Measurements from ENCODE around the gene IGF2R. TPM values are rescaled to one million over a fixed set of nuclear protein-coding genes. Genes with fewer than 3 reads are reported as not detected.
"Not testable (repeated sequence)": the region's sequence is repeated elsewhere in the genome, so short reads cannot be mapped to it uniquely, and the experiment has no call there.

The IGF2R gene
- total RNA-seq (2022) (160 and 234 TPM in 2 replicates), Bru-seq, nascent RNA (percentile 92 among the genes with signal in this experiment), BruChase-seq, experiment 1, labeled RNA remaining after a 6-hour chase (percentile 93 among the genes with signal in this experiment), BruChase-seq, experiment 2, labeled RNA remaining after a 2-hour chase (percentile 90 among the genes with signal in this experiment)
- long read RNA-seq, full-length matches to known transcripts: 31 of 195 reads
- long read RNA-seq, partial matches to known transcripts: 147 of 195 reads
- long read RNA-seq, other reads (novel, unspliced or antisense): 17 of 195 reads

GRCh38 chr6:159968295-159969203 is at the start of gene IGF2R:
IGF2R (plus strand) TSS chr6:159969082; CDS start chr6:159969247, 165 bp downstream.
- Mint-ChIP-seq H3K4me3 (ENCODE audit: unreplicated experiment) (peak within 1 kb of the TSS; percentile 79), H3K4me1 (ENCODE audit: insufficient read depth, unreplicated experiment) (peaks cover 34% of the 10 kb centered on the region), H3K9me3 (ENCODE audit: unreplicated experiment) (no peaks in the 10 kb centered on the region), H3K27ac (ENCODE audit: low read depth, unreplicated experiment) (peak within 1 kb of the TSS; percentile 67), H3K27me3 (ENCODE audit: insufficient read depth, unreplicated experiment) (no peaks in the 10 kb centered on the region), H3K36me3 (ENCODE audit: insufficient read depth, unreplicated experiment) (no peaks in the 10 kb centered on the region)
- intact Hi-C loops (cut with micrococcal nuclease): no loop called here
- TSS peak; percentile 87 for BruUV-seq (replicated peaks)
- peak; percentile 13 for TF ChIP-seq CTCF (IDR thresholded peaks at IDR 0.05; ENCODE audit: unreplicated experiment)
- peak; percentile 92 for DNase-seq (ENCODE audit: unreplicated experiment)
- ChIA-PET CTCF (interaction anchor here (0.6 to 1.3 kb wide), 6 partner anchors 8 to 75 kb away, joined by 3 to 5 read pairs (median 3); no protein-coding TSS in a partner anchor), POLR2A (interaction anchor here (0.6 to 6.8 kb wide), 20 partner anchors 10 to 242 kb away, joined by 3 to 92 read pairs (median 6); partner anchors contain the start of genes MRPL18 and TCP1)

- ChIA-PET POLR2A (interaction anchor here (0.7 kb wide), 1 partner anchor 13 kb away, joined by 3 read pairs; no protein-coding TSS in a partner anchor), CTCF (interaction anchor here (0.6 kb wide), 1 partner anchor 852 kb away, joined by 3 read pairs; no protein-coding TSS in a partner anchor)
- H3K4me3 Mint-ChIP-seq (ENCODE audit: unreplicated experiment): no peak overlapping the region
- no peak overlapping the region for H3K27ac Mint-ChIP-seq (ENCODE audit: low read depth, unreplicated experiment)
- no peak for TF ChIP-seq CTCF (IDR thresholded peaks at IDR 0.05; ENCODE audit: unreplicated experiment)
- intact Hi-C loops (cut with micrococcal nuclease): no loop called here
- peaks cover 18% of the 10 kb centered on the region for H3K4me1 Mint-ChIP-seq (ENCODE audit: insufficient read depth, unreplicated experiment)
- H3K36me3 Mint-ChIP-seq (ENCODE audit: insufficient read depth, unreplicated experiment): no peaks in the 10 kb centered on the region
- H3K27me3 Mint-ChIP-seq (ENCODE audit: insufficient read depth, unreplicated experiment): no peaks in the 10 kb centered on the region
- no peaks in the 10 kb centered on the region for H3K9me3 Mint-ChIP-seq (ENCODE audit: unreplicated experiment)
- DNase-seq (ENCODE audit: unreplicated experiment): no peak
- BruUV-seq (replicated peaks): no TSS peak
These were observed 49.1 kb upstream of the IGF2R start for GRCh38 chr6:159919800-159920199.

GRCh38 chr6:159924150-159924549 is 44.7 kb upstream of the IGF2R start:
- H3K4me1 Mint-ChIP-seq (ENCODE audit: insufficient read depth, unreplicated experiment); BruUV-seq (replicated peaks); POLR2A ChIA-PET; intact Hi-C loops (cut with micrococcal nuclease); H3K27me3 Mint-ChIP-seq (ENCODE audit: insufficient read depth, unreplicated experiment); H3K4me3 Mint-ChIP-seq (ENCODE audit: unreplicated experiment); H3K27ac Mint-ChIP-seq (ENCODE audit: low read depth, unreplicated experiment); CTCF ChIA-PET; H3K36me3 Mint-ChIP-seq (ENCODE audit: insufficient read depth, unreplicated experiment); DNase-seq (ENCODE audit: unreplicated experiment); H3K9me3 Mint-ChIP-seq (ENCODE audit: unreplicated experiment): not testable (repeated sequence)

- no peaks in the 10 kb centered on the region for H3K36me3 Mint-ChIP-seq (ENCODE audit: insufficient read depth, unreplicated experiment)
- H3K27ac Mint-ChIP-seq (ENCODE audit: low read depth, unreplicated experiment): no peak overlapping the region
- no peaks in the 10 kb centered on the region for H3K27me3 Mint-ChIP-seq (ENCODE audit: insufficient read depth, unreplicated experiment)
- intact Hi-C loops (cut with micrococcal nuclease): no loop called here
- ChIA-PET POLR2A (interaction anchor here (0.6 kb wide), 1 partner anchor 236 kb away, joined by 3 read pairs; no protein-coding TSS in a partner anchor), CTCF (interaction anchor here (1.1 kb wide), 1 partner anchor 16 kb away, joined by 4 read pairs; no protein-coding TSS in a partner anchor)
- no peaks in the 10 kb centered on the region for H3K9me3 Mint-ChIP-seq (ENCODE audit: unreplicated experiment)
- H3K4me1 Mint-ChIP-seq (ENCODE audit: insufficient read depth, unreplicated experiment): peaks cover 7% of the 10 kb centered on the region
- DNase-seq (ENCODE audit: unreplicated experiment): no peak
- no peak overlapping the region for H3K4me3 Mint-ChIP-seq (ENCODE audit: unreplicated experiment)
- BruUV-seq (replicated peaks): no TSS peak
- TF ChIP-seq CTCF (IDR thresholded peaks at IDR 0.05; ENCODE audit: unreplicated experiment): no peak
These were observed 42.2 kb upstream of the IGF2R start for GRCh38 chr6:159926542-159927203.
